ENCODE data around the gene ARSB.

- no peak for TF ChIP-seq CTCF (IDR thresholded peaks at IDR 0.05)
- no peak for TF ChIP-seq POLR2A (IDR thresholded peaks at IDR 0.05)
Measured at GRCh38 chr5:78747055-78747454, 238.1 kb downstream of the ARSB start.
